ENCODE results near the gene APOC4. TPM values are rescaled to one million over a fixed set of nuclear protein-coding genes. Genes with fewer than 3 reads are reported as not detected.
"Not testable (repeated sequence)": the region's sequence is repeated elsewhere in the genome, so short reads cannot be mapped to it uniquely, and the experiment has no call there.

The APOC4 gene
- total RNA-seq, 1 experiment from 2014 or later: not detected

GRCh38 chr19:44914433-44915206, 27.4 kb upstream of the APOC4 start, which contains the start of gene APOC1:
APOC1 (plus strand) TSS chr19:44914608; CDS start chr19:44914892, 284 bp downstream.
- DNase-seq (ENCODE audit: low read depth): peak; percentile 71

DNA sequence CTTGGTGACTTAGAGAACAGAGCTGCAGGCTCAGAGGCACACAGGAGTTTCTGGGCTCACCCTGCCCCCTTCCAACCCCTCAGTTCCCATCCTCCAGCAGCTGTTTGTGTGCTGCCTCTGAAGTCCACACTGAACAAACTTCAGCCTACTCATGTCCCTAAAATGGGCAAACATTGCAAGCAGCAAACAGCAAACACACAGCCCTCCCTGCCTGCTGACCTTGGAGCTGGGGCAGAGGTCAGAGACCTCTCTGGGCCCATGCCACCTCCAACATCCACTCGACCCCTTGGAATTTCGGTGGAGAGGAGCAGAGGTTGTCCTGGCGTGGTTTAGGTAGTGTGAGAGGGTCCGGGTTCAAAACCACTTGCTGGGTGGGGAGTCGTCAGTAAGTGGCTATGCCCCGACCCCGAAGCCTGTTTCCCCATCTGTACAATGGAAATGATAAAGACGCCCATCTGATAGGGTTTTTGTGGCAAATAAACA, 17.8 kb upstream of the APOC4 start:
- peak; percentile 43 for DNase-seq (ENCODE audit: low read depth)

DNA sequence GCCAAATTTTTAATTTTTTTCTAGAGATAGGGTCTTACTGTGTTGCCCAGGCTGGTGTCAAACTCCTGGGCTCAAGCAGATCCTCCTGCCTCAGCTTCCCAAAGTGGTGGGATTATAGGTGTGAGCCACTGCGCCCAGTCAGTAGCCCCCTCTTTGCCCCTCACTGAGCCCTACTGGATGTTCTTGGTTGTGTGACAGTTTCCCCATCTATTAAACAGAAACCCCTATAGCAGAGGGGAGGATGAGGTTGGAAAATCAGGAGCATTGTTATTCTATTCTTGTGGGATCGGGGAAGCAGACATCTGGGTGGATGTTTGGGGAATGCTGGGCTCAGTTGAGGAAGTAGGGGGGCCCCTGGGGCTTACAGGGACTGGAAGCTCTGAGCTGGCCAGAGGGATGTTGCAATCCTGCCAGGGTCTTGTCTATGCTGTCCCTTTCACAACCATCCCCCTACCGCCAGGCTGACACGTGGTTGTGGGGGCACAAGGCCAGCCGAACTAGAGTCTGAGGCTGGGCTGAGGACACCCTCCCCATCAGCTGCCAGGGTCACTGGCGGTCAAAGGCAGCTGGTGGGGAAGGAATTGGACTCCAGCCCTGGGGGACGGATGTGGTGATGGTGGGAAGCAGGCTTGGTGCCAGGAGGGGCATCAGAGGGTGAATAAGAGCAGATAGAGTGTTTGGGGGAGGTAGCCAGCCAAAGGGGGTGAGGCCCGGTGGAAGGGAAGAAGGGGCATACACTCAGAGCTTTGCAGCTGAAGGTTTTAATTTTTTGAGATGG, 16.7 kb upstream of the APOC4 start:
- DNase-seq (ENCODE audit: low read depth): peak; percentile 94

DNA sequence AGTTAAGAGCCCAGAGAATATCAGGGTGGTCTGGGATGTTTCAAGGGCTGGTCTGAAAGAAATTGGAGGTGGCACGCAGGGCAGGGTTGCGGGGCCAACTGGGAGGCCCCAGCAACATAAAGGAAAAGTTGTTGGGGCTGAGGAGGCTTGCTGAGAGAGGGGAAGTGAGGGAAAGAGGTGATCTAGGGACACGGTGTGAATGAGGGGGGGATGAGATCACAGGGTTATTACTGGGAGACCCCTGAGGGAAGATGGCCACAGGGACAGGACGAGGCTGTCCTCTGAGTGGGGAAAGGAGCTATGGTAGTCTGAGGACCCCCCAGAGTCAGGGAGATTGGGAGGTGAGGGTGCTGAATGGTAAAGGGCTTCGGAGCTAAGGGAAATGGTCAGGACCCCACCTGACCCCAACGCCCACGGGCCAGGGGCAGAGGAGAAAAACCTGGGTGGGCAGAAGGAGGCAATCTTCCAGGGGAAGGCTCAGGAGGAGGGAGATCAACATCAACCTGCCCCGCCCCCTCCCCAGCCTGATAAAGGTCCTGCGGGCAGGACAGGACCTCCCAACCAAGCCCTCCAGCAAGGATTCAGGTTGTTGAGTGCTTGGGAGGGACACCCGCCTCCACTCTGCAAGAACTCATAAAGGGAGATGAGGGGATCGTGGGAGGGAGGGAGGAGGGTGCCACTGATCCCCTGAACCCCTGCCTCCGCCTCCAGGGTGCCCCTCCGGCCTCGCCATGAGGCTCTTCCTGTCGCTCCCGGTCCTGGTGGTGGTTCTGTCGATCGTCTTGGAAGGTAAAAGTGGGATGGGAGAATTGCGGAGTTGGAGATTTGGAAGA, 15.6 kb upstream of the APOC4 start:
- not testable (repeated sequence) for DNase-seq (ENCODE audit: low read depth)

GRCh38 chr19:44927746-44928145, 14.3 kb upstream of the APOC4 start:
- DNase-seq (ENCODE audit: low read depth): peak; percentile 70

DNA sequence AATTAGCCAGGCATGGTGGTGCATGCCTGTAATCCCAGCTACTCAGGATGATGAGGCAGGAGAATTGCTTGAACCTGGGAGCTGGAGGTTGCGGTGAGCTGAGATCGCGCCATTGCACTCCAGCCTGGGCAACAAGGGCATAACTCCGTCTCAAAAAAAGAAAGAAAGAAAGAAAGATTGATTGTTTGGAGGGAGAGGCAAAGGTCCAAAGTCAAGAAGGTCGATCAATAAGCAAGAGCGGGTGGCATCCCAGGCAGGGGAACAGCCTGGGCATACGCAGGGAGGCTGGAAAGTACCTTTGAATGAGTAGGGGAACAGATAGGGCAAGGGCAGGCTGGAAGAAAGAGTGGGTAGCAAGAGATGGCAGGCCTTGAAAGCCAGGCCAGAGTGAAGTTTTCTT, 11.9 kb upstream of the APOC4 start:
- no peak for DNase-seq (ENCODE audit: low read depth)

DNA sequence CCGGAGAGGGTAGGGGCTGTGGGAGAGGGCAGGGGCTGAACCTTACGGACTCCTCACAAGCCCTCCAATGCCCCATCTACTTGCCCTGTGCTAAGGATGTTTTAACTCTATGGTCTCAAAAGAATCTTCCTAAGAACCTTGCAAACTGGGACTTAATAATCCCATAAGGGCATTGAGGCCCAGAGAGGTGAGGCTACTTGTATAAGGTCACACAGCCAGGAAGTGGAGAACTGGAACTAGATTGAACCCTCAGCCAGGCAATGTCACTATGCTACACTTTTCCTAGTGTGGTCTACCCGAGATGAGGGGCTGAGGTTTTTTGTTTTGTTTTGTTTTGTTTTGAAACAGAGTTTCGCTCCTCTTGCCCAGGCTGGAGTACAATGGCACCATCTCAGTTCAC, 10.5 kb upstream of the APOC4 start:
- no peak for DNase-seq (ENCODE audit: low read depth)

DNA sequence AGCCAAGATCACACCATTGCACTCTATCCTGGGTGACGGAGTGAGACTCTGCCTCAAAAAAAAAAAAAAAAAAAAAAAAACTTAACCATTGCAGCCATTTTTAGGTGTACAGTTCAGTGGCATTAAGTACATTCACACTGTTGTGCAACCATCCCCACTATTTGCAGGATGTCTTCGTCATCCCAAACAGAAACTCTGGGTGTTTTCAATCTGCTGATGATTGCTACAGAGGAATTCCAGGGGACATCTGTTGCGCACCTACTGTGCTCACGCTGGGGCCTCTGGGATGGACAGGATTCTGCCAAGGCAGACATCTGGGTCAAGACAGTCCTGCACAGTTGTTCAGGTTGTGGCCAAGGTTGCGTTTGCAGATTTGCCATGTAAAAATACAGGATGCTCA, 2.4 kb upstream of the APOC4 start:
- no peak for DNase-seq (ENCODE audit: low read depth)

DNA sequence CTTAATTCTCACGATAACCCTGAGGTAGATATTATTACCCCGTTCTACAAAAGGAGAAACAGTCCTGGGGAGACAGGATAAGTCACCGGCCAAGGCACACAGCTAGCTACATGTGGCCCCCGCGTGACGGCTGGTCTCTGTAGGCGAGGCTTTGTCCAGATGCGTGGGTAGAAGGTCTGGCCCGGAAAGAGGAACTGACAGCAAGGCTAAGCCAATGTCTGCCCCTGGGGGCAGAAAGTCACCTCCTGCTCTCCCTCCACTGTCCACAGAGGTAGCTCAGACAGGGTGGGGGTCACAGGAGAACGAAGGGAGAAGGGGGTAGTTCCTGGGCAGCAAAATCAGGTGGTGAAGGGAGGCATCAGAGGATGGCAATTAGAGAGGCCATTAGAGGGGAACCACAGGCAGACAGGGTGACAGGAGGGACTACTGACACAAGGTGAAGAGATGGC, 1.8 kb downstream of the APOC4 start:
- DNase-seq (ENCODE audit: low read depth): no peak

GRCh38 chr19:44947041-44947581, 5.1 kb downstream of the APOC4 start:
- DNase-seq (ENCODE audit: low read depth): no peak

- no peak for DNase-seq (ENCODE audit: low read depth)
These were observed 6.2 kb downstream of the APOC4 start for GRCh38 chr19:44948237-44948636.

- DNase-seq (ENCODE audit: low read depth): peak; percentile 52
These were observed 6.8 kb downstream of the APOC4 start for GRCh38 chr19:44948763-44949374.

- no peak for DNase-seq (ENCODE audit: low read depth)
These were observed 7.5 kb downstream of the APOC4 start for GRCh38 chr19:44949550-44949949.

DNA sequence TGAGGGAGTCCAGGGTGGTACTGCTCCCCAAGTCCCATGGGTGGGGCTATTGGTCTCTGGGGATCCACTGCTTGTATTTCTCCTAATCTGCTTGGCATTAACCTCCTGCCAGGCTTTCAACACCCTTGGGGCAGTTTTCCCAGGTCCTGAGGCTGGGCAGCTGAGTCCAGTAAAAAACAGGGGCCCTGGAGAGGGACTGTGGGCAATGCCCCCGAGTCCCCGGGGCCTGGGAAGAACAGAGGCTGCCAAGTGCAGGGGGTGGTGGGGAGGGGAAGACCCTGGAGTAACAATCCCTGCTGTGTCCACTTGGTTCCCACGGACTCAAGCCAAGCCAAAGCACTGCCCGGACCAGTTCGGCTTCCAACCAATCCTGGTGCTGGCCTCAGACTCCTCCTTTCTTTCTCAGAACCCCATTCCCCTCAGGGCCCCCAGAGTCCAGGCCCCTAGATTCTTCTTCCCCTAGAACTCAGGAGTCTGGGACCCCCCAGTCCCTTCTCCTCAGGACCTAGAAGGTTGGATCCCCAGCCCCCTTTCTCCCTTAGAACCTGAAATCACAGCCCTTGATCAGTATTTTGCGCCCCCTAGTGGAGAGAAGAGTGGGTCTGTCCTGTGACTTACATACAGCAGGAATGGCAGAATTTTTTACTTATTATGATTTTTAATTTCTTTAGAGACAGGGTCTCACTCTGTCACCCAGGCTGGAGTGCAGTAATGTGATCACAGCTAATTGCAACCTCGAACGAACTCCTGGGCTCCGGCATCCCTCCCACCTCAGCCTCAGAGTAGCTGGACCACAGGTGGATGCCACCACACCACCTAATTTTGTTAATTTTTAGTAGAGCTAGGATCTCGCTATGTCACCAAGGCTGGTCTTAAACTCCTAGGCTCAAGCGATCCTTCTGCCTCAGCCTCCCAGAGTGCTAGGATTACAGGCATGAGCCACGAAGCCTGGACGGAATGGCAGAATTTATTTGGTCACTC, 9.4 kb downstream of the APOC4 start:
- DNase-seq (ENCODE audit: low read depth): peak; percentile 74

DNA sequence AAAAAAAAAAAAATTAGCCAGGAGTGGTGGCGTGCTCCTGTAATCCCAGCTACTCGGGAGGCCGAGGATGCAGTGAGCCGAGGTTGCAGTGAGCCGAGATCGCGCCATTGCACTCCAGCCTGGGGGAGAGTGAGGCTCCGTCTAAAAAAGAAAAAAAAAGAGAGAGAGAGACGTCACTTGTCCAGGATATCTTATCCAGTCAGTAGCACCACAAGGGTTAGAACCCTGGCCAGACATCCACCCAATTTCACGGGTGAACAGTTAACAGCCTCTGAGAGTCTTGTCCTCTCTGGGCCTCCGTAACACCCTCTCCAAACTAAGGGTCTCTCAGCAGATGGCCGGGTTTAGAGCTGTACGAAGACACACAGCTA, 12.2 kb downstream of the APOC4 start:
- no peak for DNase-seq (ENCODE audit: low read depth)

DNA sequence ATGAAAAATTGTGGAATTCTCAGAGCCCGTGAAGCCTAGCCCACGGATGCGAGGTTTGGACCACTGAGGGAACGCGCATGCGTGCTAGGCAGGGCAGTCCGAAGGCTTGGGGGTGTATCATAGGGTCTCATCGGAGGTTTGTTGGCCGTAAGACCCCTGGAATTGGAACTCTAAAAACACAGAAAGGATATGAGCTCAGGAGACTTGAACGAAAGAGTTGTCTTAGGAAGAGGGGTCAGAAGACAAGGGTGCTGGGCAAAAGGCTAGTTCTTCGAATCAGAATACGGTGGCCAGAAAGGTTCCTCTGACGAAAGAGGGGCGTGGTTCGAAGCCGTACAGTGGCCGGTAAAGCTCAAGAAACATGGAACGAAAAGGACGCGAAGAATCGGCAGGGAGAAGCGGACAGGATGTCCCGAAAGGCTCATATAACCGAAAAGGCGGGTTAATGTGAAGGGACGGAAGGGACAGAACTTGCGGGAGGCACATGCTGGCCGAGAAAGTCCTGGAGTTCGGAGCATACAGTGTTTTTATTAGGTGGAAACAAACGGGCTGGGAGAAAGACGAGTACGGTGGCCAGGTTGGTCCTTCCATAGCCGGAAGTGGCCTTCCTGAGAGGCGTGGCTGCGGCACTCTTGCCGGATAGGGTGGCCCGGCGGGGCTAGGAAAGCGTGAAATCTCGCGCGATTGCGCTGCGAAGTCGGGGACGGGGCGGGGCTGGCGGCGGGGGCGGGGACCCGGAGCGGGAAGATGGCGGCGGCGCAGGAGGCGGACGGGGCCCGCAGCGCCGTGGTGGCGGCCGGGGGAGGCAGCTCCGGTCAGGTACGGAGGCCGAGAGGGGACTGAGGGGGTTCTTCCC, 12.8 kb downstream of the APOC4 start, which contains the start of gene CLPTM1:
TSS of gene CLPTM1 (plus strand) at position 732 of the 856 bp plus-strand sequence. CDS start at position 748, 16 bp downstream.
- DNase-seq (ENCODE audit: low read depth): peak; percentile 94

DNA sequence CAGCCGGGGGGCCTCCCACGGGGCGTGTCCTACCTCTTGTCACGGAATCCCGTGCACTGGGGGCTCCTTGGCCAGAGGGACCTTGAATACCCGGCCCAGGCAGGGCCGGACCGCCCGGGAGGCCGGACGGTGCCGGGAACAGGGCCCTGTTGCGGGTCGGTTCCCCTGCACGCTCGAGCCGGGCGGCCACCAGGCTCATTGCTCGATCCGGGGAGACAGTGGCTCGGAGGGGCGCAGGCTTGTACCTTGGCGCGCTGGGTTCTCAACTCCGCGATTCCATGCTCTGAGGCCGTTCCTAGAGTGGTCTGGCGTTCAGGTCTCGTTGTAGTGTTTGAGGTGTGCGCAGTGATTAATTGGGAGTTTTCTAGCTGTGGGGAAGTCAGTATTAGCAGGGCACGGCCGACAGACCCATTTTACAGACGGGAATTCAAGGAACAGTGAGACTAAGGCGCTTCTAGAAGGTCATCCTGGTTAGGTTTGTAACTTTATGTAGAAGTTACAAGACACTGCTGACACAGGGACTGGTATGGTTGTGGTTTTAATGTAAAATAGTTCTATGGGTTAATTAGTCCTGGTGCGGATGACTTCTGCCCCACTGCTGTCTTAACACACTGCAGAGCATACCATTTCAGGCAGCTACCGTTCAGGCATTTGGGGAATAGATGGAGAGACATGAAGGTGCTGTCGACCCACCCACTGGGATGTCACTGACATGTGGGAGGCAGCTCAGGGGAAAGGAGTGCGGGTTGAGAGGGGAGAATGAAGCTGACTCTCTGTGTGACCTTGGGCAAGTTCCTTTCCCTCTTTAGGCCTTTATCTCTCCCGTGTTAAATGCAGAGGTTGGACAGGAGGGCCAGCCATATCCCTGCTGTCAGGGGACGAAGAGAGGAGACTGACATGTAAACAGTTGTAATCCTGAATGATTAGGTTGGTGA, 13.7 kb downstream of the APOC4 start:
- DNase-seq (ENCODE audit: low read depth): no peak
